HG02642 (cell line): ENCODE measurements around the gene PRPSAP1.

ENCODE experiments used
- ATAC-seq: cut with Tn5 transposase; IDR thresholded peaks from one replicate; pipeline ENCODE4 v1.9.1; 2021; ENCODE audit warnings: mild to moderate bottlenecking; ENCODE audit not compliant: unreplicated experiment, poor library complexity

Gene PRPSAP1

GRCh38 chr17:76383546-76384221 lies 30.0 kb upstream of the PRPSAP1 start:
- ATAC-seq, result peak; percentile 25

GRCh38 chr17:76382803-76383545 lies 29.3 kb upstream of the PRPSAP1 start:
- peak; percentile 24 for ATAC-seq

- no peak for ATAC-seq
These were observed 28.7 kb upstream of the PRPSAP1 start for GRCh38 chr17:76382351-76382802.

GRCh38 chr17:76381633-76382350 lies 28.1 kb upstream of the PRPSAP1 start:
- no peak for ATAC-seq

GRCh38 chr17:76379646-76380376 lies 26.1 kb upstream of the PRPSAP1 start:
- no peak for ATAC-seq

GRCh38 chr17:76379275-76379641 lies 25.5 kb upstream of the PRPSAP1 start:
- ATAC-seq, result no peak

- no peak for ATAC-seq
These were observed 25.0 kb upstream of the PRPSAP1 start for GRCh38 chr17:76378548-76379274.

GRCh38 chr17:76376318-76377133 lies 22.8 kb upstream of the PRPSAP1 start:
- no peak for ATAC-seq

GRCh38 chr17:76371656-76372628 lies 18.2 kb upstream of the PRPSAP1 start:
- ATAC-seq, result no peak

- ATAC-seq, result no peak
These were observed 16.7 kb upstream of the PRPSAP1 start for GRCh38 chr17:76370261-76370993.

GRCh38 chr17:76369804-76370203 lies 16.1 kb upstream of the PRPSAP1 start:
- no peak for ATAC-seq

GRCh38 chr17:76369379-76369778 lies 15.7 kb upstream of the PRPSAP1 start:
- ATAC-seq, result no peak

GRCh38 chr17:76368545-76368944 lies 14.8 kb upstream of the PRPSAP1 start:
- no peak for ATAC-seq

- ATAC-seq, result no peak
These were observed 13.9 kb upstream of the PRPSAP1 start for GRCh38 chr17:76367642-76368041.

- no peak for ATAC-seq
These were observed 12.5 kb upstream of the PRPSAP1 start for GRCh38 chr17:76366247-76366646.

GRCh38 chr17:76365256-76365903 lies 11.7 kb upstream of the PRPSAP1 start:
- no peak for ATAC-seq
